ENCODE results near the gene MYL10.

GRCh38 chr7:101582971-101583370, 46.1 kb downstream of the MYL10 start:
- TF ChIP-seq CTCF (conservative IDR thresholded peaks at IDR 0.05; ENCODE audit: low read length) (no peak), EZH2phosphoT487 (IDR thresholded peaks at IDR 0.05; ENCODE audit: borderline replicate concordance, low read depth, low read length) (no peak)
